DMS 273 (cell line): ENCODE results near the gene GRIK4.

Source experiments
- DNase-seq: peaks from one replicate; lab custom pipeline; 2025; ENCODE audit not compliant: unreplicated experiment; lab: John Stamatoyannopoulos, UW

Gene GRIK4

DNA sequence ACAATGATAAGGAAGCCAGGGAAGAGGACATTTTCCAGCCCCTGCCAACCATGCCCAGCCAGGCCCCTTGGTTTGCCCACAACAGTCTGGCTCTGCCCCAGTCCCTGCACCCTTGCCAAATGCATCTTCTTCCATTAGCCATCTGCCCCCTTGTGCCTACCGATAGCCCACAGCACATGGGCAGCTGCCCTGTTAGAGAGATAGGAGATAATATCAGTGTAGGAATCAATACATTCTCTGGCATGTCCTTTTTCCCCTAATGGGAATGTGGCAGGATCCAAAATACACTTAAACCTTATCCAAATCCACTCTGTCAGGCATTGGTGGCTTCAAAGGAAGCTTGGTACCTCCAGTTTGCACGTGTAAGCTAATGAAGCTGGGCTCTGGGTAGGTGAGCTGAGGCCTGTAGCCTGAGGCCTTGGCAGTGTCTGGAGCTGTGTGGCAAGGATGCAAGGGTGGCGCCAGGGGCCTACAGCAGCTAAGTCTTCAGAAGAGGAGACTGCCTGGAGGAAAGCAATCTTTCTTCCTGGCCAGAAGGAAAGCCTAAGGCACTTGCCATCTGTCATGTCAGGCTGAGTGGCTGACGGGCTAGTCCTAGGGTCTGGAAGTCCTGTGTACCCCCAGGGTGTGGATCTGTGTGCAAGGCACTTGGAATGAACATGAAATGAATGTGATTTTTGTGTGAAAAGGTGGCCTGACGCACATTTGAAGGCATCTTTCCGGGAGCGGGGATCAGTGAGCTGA is 348.2 kb downstream of the GRIK4 start:
- DNase-seq = peak; percentile 13

DNA sequence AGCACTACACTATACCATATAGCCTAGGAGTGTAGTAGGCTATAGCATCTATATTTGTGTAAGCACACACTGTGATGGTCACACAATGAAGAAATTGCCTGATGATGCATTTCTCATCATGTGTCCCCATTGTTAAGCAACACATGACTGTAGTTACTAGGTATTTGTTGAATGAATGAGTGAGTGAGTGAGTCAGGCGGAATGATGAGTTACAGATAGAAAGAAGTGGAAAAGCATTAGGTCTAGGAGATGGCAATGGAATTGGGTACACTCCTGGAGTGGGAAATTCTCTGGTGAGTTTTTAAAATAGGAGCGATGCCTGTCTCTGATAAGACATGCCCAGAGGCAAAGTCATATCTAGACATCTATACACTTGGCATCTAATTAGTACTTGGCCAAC is 351.8 kb downstream of the GRIK4 start:
- no peak for DNase-seq

DNA sequence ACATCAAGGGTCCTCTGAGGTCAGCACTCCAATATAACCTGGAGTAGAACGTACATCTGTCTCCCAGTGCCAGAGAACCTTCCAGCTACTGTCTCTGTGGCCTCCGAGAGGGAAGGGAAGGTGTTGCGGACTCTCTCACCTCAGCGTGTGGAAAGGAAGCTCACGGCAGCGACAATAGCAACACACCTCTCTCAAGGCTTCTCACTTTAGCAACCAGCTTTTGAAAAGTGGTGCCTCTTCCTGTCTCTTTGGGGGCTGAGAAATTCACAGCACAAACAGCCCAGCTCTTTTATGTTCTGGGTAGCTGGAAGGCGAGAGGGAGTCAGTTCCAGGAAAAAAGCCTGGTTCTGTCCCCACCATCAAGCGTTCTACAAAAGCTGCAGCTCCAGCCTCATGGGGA is 355.5 kb downstream of the GRIK4 start:
- DNase-seq = no peak

DNA sequence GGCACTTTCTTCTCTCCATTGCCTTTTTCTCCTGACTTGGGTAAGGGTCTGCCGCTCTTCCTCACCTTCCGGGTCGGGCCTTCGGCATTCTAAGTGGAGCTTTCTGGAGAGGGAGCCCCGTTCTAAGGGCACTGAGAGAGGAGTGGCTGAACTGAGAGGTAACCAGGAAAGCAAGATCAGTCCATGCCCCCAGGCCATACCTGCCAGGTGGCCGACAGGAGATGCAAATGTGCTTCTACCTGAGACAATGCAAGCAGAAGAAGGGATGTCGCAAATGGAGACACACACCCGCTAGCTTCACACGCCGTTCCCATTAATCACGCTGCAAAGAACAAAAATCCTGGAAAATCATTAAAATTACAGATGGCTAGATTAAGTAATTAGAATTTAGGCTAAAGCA is 356.0 kb downstream of the GRIK4 start:
- DNase-seq = no peak

DNA sequence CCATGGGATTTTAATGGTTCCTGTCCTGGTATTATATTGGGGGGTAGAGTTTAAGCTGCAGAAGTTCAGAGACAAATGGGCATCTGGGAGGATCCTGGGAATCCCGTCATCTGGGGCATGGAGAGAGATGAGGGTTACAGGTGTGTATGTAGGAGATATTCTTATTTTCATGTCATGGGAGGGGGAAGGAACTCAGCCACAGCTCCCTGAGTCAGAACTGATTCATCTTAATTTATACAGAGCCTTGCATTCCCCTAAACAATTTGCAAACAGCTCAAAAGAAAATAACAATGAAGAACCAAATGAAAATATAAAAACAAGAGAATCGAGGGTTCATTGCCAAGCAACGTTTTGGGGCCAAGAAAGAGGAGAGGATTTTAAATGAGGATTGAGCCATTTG is 356.4 kb downstream of the GRIK4 start:
- no peak for DNase-seq

DNA sequence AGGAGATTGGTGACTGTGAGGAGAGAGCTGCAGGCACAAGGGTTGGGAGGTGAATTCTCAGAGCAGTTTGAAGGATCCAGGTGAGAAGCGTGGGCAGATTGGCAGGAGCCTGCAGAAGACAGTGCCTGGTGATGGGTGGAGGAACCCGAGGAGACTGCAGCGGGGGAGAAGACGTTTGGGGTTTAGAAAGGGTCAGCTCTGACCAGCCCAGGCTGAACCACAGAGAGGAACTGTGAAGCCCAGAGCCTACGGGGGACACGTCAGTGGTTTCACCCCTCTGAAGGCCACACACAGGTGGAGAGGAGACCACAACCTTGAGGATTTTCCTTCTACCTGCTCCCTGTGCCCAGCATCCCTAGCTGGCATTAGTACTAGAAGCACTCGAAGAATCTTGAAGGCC is 357.5 kb downstream of the GRIK4 start:
- no peak for DNase-seq

DNA sequence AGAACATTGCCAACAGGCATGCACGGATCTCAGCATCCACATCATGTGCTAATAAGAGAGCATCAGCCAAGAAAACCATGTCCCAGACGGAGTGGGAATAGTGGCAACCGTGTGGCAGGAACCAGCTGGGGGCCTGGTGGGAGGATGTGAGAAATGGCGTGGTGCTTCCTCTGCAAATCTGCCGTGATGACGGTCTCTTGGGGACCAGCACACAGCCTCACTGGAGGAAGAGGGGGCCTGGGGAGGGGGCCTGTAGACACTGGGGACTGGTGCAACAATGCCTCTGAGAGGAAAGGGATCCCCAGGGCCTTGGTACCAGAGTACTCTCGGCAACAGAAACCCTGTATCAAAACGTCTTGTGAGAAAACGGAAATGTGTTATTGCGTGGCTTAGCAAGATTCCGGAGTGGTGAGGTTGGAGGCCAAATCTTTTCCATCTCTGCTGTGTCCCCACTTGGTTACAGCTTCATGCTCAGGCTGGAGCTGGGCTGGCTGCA is 358.0 kb downstream of the GRIK4 start:
- DNase-seq = no peak

DNA sequence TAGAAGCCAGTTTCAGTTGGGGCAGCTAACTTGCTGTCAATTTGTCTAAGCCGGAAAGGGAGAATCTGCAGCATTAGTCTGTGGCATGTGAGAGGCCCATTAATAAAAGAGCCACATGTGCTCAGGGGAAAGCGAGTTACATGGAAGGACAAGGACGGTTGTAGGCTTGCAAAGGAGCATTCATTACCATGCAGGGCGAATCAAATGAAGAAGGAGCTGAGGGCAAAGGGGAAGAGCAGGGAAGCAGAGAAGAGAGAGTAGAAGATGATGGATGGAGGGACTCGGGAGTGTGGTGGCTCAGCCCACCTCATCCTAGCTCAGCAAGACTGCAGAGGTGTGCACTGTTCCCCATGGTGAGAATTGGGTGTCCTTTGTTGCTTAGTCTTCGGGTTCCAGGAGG is 359.6 kb downstream of the GRIK4 start:
- no peak for DNase-seq

DNA sequence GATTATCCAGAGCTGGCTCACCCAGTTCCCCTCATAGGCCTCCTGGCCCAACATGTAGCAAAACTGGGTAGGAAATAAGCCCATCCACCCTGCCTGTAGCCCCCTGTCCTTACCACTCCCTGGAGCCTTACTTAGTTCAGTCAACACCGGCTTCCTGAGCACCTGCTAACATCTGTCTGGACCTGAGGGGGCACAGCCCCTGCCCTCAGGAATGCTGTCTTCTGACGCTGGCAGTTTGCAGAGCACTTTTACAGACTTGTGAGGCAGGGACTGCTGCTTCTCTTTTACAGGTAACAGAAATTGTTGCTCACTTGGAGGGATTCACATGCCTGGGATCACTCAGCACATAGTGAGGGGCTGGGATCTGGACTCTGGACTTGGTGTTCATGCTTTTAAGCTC is 360.4 kb downstream of the GRIK4 start:
- no peak for DNase-seq

DNA sequence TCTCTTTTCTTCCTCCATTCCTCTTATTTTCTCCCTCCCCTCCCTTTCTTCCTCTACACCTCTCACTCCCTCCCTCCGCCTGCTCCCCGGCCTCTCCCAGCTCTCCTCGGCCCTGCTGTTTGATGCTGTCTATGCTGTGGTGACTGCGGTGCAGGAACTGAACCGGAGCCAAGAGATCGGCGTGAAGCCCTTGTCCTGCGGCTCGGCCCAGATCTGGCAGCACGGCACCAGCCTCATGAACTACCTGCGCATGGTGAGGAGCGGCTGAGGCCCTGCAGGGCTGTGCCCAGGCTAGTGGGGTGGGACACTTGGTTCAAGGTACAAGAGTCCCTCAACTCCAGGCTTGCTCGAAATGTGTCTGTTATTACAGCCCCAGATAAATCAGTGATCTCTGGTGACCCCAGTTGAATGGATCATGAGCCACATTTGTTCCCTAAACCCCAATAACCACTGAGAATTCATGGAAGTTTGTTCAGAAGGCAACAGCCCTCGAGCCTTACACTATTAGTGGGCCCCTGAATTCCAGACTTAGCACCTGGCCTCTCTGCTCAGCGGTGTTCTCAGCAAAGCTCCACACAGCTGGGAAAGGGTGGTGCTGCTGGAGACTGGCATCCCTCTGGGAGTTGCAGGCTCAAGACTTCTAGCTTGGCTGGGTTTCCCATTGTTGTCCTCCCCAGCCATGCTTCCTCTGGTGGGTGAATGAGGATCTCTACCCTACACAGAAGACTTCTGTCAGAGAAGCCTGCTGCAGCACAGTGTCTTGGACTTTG is 362.6 kb downstream of the GRIK4 start:
- DNase-seq = no peak

DNA sequence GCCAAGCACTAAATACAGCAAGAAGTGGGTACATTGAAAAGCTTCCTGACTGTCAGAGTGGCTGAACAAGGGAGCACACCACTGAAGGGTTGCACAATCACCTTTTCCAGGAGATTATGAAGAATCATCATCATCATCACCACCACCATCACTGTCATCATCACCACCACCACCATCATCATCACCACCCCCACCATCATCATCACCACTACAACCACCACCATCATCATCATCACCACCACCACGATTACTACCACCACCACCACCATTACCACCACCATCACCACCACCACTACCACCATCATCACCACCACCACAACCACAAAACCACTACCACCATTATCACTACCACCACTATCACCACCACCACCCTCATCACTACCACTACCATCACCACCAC is 364.4 kb downstream of the GRIK4 start:
- no peak for DNase-seq

DNA sequence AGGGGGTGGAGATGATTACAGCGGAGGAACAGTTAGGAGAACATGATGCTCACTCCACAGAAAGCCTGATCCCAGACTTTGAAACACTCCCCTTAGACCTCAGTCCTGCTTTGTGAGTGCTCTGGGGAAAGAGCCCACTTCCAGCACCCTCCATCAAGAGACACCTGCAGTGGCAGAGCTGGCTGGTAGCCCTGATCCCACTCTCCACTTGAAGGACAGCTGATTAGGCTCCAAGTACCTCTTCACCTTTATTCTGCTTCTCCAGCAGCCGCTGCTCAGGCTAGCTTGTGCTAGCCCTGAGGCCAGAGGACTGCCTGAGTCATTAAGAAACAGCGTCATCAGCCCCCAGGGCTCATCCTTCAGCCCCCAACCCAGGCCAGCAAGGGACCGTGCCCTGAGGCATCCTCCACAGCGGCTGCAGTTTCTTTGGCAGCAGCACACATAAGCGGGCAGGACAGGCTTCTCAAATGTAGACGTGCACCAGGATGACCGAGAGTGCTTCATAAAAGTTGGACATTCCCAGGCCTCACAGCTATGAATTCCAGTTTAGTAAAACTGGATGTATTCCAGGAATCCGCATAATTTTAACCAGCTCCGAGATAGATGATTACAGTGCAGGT is 366.3 kb downstream of the GRIK4 start:
- no peak for DNase-seq

DNA sequence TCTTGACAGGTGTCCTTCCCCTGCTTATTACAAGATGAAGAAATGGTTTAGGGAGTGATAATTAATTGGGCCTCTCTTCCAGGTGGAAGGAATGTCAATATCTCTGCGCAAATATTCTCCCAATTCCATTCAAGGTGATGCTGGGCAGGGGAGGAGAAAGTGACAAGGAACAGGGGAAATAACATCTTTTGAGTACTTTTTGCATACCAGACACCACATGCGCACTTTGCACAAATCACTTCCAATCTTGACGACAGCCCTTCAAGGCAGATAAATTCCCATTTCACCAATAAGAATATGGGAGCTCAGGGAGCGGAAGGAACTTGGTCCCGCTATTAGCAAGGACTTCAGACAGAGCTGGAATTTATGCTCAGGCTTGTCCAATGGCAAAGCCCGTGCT is 367.2 kb downstream of the GRIK4 start:
- DNase-seq = no peak

DNA sequence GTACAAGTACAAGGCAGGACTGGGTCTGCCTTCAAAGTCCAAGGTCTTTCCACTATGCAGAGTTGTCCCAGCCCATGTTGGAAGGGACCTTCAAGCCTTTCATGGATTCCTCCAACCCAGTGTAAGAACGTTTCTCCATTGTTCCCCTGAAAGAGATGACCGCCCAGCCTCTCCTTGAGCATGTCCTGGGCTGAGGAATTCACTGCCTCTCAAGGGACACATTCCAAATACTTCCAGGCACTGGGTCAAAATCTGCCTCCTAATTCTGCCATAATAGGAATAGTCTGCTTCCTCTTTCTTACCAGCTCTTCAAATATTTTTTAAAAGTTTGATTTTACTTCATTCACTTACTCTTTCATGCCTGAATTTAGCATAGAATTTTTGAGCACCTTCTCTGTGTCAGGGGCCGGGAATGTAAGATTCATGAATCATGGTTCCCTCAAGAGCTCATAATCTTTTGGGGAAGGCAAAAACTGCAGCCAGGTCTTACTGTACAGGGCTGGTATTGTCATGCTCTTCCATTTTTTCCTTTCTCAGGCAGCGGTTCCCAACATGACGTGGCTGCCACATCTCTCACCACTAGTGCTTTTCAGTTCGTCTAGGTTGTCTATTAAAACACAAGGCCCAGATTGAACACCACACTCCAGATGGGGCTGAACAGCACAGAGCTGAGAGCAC is 369.1 kb downstream of the GRIK4 start:
- DNase-seq = no peak

DNA sequence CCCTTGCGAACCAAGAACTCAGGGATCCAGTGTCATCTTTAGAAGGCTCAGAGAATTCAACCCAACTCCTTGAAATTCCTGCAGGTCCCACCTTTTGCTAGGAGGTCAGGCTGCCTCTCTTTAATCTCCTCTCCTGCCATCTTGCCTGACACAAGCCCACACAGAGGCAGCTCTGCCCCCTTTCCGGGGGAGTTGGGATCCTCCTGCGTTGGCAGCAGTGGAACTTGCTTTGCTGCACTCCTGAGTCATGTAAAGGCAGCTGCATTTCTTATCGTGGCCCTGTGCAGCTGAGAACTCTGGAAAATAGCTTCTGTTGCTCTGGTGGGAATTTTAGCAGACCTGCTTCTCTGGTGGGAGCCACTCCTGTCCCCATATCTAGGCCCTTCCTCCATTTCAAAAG is 370.0 kb downstream of the GRIK4 start:
- no peak for DNase-seq

DNA sequence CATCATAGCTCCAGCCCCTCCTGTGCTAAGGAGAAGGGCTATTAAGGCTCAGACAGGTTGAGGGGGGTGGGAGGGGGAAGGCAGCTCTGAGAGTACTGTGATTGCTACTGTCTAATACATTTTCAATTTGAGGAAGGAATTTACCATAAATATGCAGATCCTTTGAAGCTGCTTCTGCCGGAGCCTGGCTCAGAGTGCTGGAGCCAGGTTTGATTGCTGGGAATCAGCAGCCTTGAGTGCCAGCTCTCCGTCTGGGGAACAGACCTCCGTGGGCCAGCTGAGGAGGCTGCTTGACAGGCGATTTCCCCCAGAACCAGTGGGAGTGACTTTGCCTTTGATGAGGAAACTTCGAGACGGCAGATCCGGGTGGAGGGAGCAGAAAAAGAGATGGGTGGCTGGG is 370.6 kb downstream of the GRIK4 start:
- no peak for DNase-seq

DNA sequence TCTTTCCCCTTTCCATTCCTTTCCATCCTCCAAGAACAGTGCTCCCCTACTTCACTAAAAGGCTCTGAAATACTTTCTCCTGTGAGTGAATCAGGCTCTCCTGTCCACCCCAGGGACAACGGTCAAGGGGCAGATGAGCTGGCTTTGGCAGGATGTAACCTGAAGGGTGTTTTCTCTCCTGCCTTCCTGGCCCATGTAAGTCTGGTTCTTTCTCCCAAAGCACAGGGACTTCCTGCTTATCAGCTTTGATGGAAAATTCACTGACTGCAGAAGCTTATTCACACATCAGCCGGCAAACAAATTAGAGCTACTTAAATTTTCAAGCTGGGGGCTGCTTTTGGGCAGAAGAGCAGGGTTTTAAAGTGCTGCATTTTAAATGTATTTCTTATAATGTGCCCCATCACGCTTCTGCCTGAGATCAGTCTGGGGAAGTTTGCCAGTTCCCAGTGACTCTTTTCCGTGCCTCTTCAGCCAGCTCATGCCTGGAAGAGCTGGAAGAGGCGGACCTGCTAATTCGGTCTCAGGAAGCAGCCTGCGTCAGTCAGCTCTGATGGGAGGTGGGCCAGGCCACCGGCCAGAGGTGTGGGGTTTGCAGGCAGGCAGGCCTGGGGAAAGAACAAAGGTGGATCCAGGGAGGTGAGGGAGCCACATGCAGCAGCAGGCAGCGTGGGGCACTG is 372.0 kb downstream of the GRIK4 start:
- no peak for DNase-seq

DNA sequence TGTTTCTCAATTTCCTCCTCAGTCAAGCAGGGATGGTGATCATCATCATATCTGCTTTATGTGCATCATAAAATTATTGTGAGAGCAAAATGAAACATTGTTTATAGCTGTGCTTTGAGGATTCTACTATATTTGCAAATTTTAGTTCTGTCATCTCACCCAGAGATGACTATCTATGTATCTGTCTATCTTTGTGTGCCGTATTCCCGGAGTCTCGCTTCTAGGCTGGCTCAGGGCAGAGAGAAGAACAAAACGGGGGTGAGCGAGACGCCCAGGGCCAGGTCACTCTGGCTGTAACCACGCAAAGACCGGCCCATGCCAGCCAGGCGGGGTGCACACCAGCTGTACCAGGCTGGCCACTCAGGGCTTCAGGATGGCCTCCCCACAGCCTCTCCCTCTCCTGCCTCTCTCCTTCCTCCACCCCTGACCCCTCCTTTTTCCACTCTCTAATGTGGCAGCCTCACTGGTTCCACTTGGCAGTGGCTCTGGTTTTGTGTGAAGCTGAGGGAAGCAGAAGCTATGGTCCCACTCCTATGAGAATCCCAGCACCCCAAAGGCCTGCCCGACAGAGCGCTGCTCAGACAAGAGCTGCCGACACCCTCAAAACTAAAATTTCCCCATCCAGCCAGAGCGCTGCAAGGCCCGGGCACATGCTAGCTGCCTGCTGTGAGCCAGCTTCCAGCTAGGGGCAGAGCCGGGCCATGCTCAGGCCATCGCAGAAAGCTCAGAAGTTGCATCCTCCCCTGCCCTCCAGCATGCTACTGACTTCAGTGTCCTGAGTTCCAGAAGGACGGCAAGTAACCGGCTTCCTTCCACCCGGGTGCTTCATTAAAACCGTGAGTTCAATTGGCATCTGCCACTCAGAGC is 372.8 kb downstream of the GRIK4 start:
- DNase-seq = no peak

DNA sequence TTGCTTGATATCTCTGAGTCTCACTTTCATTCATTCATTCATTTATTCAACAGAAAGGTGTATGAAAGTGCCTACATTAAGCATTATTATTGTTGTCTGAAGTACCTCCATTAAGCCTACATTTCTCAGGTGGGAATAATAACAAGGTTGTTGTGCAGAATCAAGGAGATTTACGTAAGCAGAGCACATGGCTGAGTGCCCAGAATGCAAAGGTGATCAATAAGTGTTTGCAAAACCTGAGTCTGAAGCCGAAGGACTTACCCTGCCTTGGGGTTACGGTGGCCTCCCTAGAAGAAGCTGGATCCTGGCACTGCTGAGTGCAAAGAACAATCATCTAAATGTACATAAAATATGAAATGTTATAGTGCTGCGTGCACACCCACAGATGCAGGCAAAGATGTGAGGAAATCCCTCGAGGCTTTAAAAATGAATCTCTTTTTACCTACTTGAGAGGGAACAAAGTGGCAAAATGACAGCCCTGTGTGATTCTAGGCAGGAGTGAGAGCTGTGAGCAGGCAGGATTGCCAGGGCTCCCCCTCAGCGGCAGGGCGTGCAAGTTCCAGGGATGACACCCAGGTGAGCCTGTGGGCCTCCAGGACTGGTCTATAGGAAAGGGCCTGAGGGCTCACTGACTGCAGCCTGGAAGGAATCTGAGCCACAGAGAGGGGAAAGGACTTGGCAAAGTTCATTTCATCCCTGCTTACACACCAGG is 379.2 kb downstream of the GRIK4 start:
- no peak for DNase-seq
